ENCODE measurements around the gene SRM.

DNA sequence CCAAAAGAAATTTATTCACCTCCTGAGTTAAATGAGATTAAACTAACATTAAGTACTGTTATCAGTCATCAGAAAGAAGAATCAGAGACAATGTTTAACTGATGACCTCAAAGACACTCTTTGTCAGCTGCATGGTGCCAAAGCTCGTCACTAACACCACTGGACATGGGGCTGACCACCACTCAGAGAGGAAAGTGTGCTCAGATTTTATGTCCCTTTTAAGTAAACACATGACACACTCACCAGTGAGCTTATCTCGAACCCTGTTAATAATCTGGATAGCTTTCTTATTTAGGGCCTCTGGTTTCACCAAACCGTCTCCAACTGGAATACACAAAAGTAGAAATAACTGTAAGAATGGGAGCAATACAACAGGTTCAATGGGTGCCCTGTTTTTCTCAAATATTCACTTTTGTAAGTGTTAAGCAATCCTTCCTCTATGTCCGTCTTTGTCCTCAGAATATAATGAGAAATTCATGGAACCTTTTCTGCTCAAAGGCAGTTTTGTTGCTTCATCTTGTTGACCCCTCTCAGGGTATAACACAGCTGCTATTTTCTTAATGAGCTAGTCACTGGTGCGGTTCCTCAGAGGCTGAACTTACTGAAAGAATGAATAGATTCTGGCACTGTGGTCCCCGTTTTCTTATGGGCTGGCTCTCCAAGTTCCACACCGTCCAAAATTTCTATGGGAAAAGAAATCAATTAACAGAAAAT is 49.4 kb upstream of the SRM start:
- TF ChIP-seq, protein P1, sequence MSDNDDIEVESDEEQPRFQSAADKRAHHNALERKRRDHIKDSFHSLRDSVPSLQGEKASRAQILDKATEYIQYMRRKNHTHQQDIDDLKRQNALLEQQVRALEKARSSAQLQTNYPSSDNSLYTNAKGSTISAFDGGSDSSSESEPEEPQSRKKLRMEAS (IDR thresholded peaks at IDR 0.05), result no peak
- TF ChIP-seq ZBTB7A (IDR thresholded peaks at IDR 0.05; ENCODE audit: low read depth) (no peak), CREB1 (IDR thresholded peaks at IDR 0.05; ENCODE audit: low read depth) (no peak), CEBPB (IDR thresholded peaks at IDR 0.05) (no peak), TCF12 (IDR thresholded peaks at IDR 0.05; ENCODE audit: low read depth) (no peak), EP300 (IDR thresholded peaks at IDR 0.05; ENCODE audit: borderline replicate concordance) (no peak), FOXM1 (IDR thresholded peaks at IDR 0.05; ENCODE audit: borderline replicate concordance, low read depth) (no peak), YY1 (IDR thresholded peaks at IDR 0.05; ENCODE audit: low read depth) (no peak), EGR1 (IDR thresholded peaks at IDR 0.05) (no peak)
- TF ChIP-seq, protein P2, sequence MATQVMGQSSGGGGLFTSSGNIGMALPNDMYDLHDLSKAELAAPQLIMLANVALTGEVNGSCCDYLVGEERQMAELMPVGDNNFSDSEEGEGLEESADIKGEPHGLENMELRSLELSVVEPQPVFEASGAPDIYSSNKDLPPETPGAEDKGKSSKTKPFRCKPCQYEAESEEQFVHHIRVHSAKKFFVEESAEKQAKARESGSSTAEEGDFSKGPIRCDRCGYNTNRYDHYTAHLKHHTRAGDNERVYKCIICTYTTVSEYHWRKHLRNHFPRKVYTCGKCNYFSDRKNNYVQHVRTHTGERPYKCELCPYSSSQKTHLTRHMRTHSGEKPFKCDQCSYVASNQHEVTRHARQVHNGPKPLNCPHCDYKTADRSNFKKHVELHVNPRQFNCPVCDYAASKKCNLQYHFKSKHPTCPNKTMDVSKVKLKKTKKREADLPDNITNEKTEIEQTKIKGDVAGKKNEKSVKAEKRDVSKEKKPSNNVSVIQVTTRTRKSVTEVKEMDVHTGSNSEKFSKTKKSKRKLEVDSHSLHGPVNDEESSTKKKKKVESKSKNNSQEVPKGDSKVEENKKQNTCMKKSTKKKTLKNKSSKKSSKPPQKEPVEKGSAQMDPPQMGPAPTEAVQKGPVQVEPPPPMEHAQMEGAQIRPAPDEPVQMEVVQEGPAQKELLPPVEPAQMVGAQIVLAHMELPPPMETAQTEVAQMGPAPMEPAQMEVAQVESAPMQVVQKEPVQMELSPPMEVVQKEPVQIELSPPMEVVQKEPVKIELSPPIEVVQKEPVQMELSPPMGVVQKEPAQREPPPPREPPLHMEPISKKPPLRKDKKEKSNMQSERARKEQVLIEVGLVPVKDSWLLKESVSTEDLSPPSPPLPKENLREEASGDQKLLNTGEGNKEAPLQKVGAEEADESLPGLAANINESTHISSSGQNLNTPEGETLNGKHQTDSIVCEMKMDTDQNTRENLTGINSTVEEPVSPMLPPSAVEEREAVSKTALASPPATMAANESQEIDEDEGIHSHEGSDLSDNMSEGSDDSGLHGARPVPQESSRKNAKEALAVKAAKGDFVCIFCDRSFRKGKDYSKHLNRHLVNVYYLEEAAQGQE (IDR thresholded peaks at IDR 0.05; ENCODE audit: low read depth), result no peak

Data from Ishikawa (cell line).